GM23338 (cell line): ENCODE data around the gene PHLDB2. TPM values are rescaled to one million over a fixed set of nuclear protein-coding genes. Genes with fewer than 3 reads are reported as not detected.

Experiments used
- ATAC-seq: fragments of 200-7000 bp; cut with Tn5 transposase; 3 replicates; pipeline ENCODE4 v1.9.1; 2020
- DNase-seq: peaks from one replicate; pipeline ENCODE4 v3.0.0-alpha.2; 2015; ENCODE audit warnings: low spot score
- H2AFZ ChIP-seq: fragments of 200-600 bp; sonication (generic); 2 replicates; pipeline ENCODE4 v1.8.0; 2016; ENCODE audit warnings: antibody characterized with exemption, mild to moderate bottlenecking, moderate library complexity
- H3F3A ChIP-seq: fragments of 200-600 bp; sonication (generic); replicated peaks from 2 replicates; pipeline ENCODE4 v1.8.0; 2017; ENCODE audit warnings: antibody characterized with exemption, mixed run types, low read depth
- H3K27ac ChIP-seq: fragments of 200-600 bp; sonication (generic); 2 replicates; pipeline ENCODE4 v1.6.1; 2016; ENCODE audit warnings: low read depth
- H3K27me3 ChIP-seq: fragments of 200-600 bp; sonication (generic); 2 replicates; pipeline ENCODE4 v1.8.0; 2016; ENCODE audit warnings: mild to moderate bottlenecking, mixed run types, moderate library complexity; ENCODE audit not compliant: insufficient read depth
- H3K36me3 ChIP-seq: fragments of 200-600 bp; sonication (generic); 2 replicates; pipeline ENCODE4 v1.8.0; 2016; ENCODE audit warnings: mild to moderate bottlenecking; ENCODE audit not compliant: insufficient read depth
- H3K4me1 ChIP-seq: fragments of 200-600 bp; sonication (generic); 2 replicates; pipeline ENCODE4 v1.8.0; 2016; ENCODE audit warnings: mild to moderate bottlenecking, moderate library complexity; ENCODE audit not compliant: insufficient read depth
- H3K4me2 ChIP-seq: fragments of 200-600 bp; sonication (generic); 2 replicates; pipeline ENCODE4 v1.7.1; 2017; ENCODE audit warnings: mixed run types
- H3K4me3 ChIP-seq: fragments of 200-600 bp; sonication (generic); 2 replicates; pipeline ENCODE4 v1.6.1; 2016; ENCODE audit warnings: mixed run types
- H3K79me2 ChIP-seq: fragments of 200-600 bp; sonication (generic); replicated peaks from 2 replicates; pipeline ENCODE4 v1.8.0; 2017; ENCODE audit warnings: mild to moderate bottlenecking; ENCODE audit not compliant: insufficient read depth
- H3K9me2 ChIP-seq: fragments of 200-600 bp; sonication (generic); 2 replicates; pipeline ENCODE4 v1.8.0; 2017; ENCODE audit not compliant: insufficient read depth
- H4K20me1 ChIP-seq: fragments of 200-600 bp; sonication (generic); replicated peaks from 2 replicates; pipeline ENCODE4 v1.8.0; 2017; ENCODE audit warnings: mild to moderate bottlenecking; ENCODE audit not compliant: insufficient read depth
- H3K27ac Mint-ChIP-seq: 2 replicates; pipeline ENCODE4 v1.8.0; 2020; ENCODE audit warnings: inconsistent platforms, mild to moderate bottlenecking, moderate library complexity, mixed read lengths
- H3K27me3 Mint-ChIP-seq: 3 replicates; pipeline ENCODE4 v1.8.0; 2022; ENCODE audit warnings: low read depth, mild to moderate bottlenecking, moderate library complexity, mixed read lengths, inconsistent platforms; ENCODE audit not compliant: insufficient read depth, poor library complexity
- H3K36me3 Mint-ChIP-seq: 3 replicates; pipeline ENCODE4 v1.8.0; 2021; ENCODE audit warnings: low read depth, mild to moderate bottlenecking, inconsistent platforms, moderate library complexity, mixed read lengths
- H3K4me1 Mint-ChIP-seq: 3 replicates; pipeline ENCODE4 v1.8.0; 2020; ENCODE audit warnings: mild to moderate bottlenecking, inconsistent platforms, mixed read lengths
- H3K4me3 Mint-ChIP-seq: 3 replicates; pipeline ENCODE4 v1.8.0; 2021; ENCODE audit warnings: moderate library complexity, mild to moderate bottlenecking, inconsistent platforms, mixed read lengths
- H3K9me3 Mint-ChIP-seq: 3 replicates; pipeline ENCODE4 v1.8.0; 2020; ENCODE audit warnings: moderate library complexity, mild to moderate bottlenecking, inconsistent platforms, mixed read lengths
- CREB1 ChIP-seq: fragments of 250-450 bp; sonication (Bioruptor Pico); IDR thresholded peaks from 2 replicates; pipeline ENCODE4 v1.5.0; 2020; ENCODE audit warnings: low read depth, mild to moderate bottlenecking, moderate library complexity
- ETS1 ChIP-seq: IDR thresholded peaks from 2 replicates; pipeline ENCODE4 v1.6.1; 2016; ENCODE audit warnings: antibody characterized with exemption
- EZH2 ChIP-seq: fragments of 200-600 bp; sonication (generic); IDR thresholded peaks from one replicate; pipeline ENCODE4 v1.8.0; 2017; ENCODE audit warnings: antibody characterized with exemption, mild to moderate bottlenecking, low read depth; ENCODE audit not compliant: unreplicated experiment
- JUNB ChIP-seq: IDR thresholded peaks from one replicate; pipeline ENCODE4 v1.6.1; 2016; ENCODE audit warnings: antibody characterized with exemption; ENCODE audit not compliant: unreplicated experiment
- NANOG ChIP-seq: IDR thresholded peaks from 2 replicates; pipeline ENCODE4 v1.6.1; 2016; ENCODE audit warnings: antibody characterized with exemption, borderline replicate concordance
- POLR2AphosphoS5 ChIP-seq: IDR thresholded peaks from 2 replicates; pipeline ENCODE4 v1.6.1; 2016; ENCODE audit warnings: antibody characterized with exemption, low read depth
- STAT1 ChIP-seq: IDR thresholded peaks from one replicate; pipeline ENCODE4 v1.6.1; 2016; ENCODE audit warnings: antibody characterized with exemption; ENCODE audit not compliant: unreplicated experiment
- ZNF331 ChIP-seq: fragments of 250-450 bp; sonication (Bioruptor Pico); IDR thresholded peaks from 2 replicates; pipeline ENCODE4 v1.5.0; 2020; ENCODE audit warnings: low read depth, mild to moderate bottlenecking, moderate library complexity
- polyA plus RNA-seq: library from polyadenylated mRNA; unstranded; fragments of >200 nt; fragmentation: Nextera tagmentation; extraction: Ambion mirVana; gene quantifications from 2 replicates; pipeline ENCODE4 v1.2.1, GENCODE V29; 2016
- total RNA-seq: library from RNA; depleted of rRNA; stranded (reverse); fragments of >200 nt; shearing (Covaris generic); gene quantifications from 2 replicates; pipeline ENCODE4 v1.2.3, GENCODE V29; 2014
- TF ChIP-seq, protein P1 (sequence below): IDR thresholded peaks from one replicate; pipeline ENCODE4 v1.6.1; 2018; ENCODE audit warnings: antibody characterized with exemption; ENCODE audit not compliant: unreplicated experiment
- TF ChIP-seq, protein P2 (sequence below), 2 experiments: fragments of 200-600 bp in 1 of 2; sonication (generic) in 1 of 2; conservative IDR thresholded peaks; 2 replicates each; pipeline versions ENCODE4 v1.5.1 to v1.6.1; 2016 to 2017; ENCODE audit warnings: antibody characterized with exemption in 2 of 2, low read depth in 2 of 2, mild to moderate bottlenecking in 2 of 2, moderate library complexity in 1 of 2

PHLDB2 gene
- total and polyA plus RNA-seq, 2 experiments from 2014 or later, result 19.5 to 33.7 TPM

GRCh38 chr3:111851511-111851954, 7.5 kb upstream of the PHLDB2 start:
- Histone ChIP-seq H3K4me1 (no peaks in the 10 kb centered on the region), H3K9me2 (no peaks in the 10 kb centered on the region), H3K36me3 (no peaks in the 10 kb centered on the region), H2AFZ (no peak overlapping the region), H3K27ac (no peak overlapping the region), H3K4me3 (no peak overlapping the region), H4K20me1 (no peaks in the 10 kb centered on the region), H3K27me3 (no peaks in the 10 kb centered on the region), H3K79me2 (no peaks in the 10 kb centered on the region), H3K4me2 (no peak overlapping the region), H3F3A (no peaks in the 10 kb centered on the region)
- DNase-seq (no peak), ATAC-seq (no peak)
- Mint-ChIP-seq H3K27me3 (no peaks in the 10 kb centered on the region), H3K36me3 (no peaks in the 10 kb centered on the region), H3K27ac (no peak overlapping the region), H3K4me1 (peaks cover 31% of the 10 kb centered on the region), H3K4me3 (no peak overlapping the region), H3K9me3 (no peaks in the 10 kb centered on the region)
- TF ChIP-seq EZH2, result no peak
- TF ChIP-seq, protein P1, sequence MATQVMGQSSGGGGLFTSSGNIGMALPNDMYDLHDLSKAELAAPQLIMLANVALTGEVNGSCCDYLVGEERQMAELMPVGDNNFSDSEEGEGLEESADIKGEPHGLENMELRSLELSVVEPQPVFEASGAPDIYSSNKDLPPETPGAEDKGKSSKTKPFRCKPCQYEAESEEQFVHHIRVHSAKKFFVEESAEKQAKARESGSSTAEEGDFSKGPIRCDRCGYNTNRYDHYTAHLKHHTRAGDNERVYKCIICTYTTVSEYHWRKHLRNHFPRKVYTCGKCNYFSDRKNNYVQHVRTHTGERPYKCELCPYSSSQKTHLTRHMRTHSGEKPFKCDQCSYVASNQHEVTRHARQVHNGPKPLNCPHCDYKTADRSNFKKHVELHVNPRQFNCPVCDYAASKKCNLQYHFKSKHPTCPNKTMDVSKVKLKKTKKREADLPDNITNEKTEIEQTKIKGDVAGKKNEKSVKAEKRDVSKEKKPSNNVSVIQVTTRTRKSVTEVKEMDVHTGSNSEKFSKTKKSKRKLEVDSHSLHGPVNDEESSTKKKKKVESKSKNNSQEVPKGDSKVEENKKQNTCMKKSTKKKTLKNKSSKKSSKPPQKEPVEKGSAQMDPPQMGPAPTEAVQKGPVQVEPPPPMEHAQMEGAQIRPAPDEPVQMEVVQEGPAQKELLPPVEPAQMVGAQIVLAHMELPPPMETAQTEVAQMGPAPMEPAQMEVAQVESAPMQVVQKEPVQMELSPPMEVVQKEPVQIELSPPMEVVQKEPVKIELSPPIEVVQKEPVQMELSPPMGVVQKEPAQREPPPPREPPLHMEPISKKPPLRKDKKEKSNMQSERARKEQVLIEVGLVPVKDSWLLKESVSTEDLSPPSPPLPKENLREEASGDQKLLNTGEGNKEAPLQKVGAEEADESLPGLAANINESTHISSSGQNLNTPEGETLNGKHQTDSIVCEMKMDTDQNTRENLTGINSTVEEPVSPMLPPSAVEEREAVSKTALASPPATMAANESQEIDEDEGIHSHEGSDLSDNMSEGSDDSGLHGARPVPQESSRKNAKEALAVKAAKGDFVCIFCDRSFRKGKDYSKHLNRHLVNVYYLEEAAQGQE, result no peak
- TF ChIP-seq POLR2AphosphoS5, result no peak
- no peak for TF ChIP-seq STAT1

GRCh38 chr3:111852540-111852939, 6.5 kb upstream of the PHLDB2 start:
- Histone ChIP-seq H3K27ac (no peak overlapping the region), H3K4me1 (no peaks in the 10 kb centered on the region), H3K4me3 (no peak overlapping the region), H4K20me1 (no peaks in the 10 kb centered on the region), H3F3A (no peaks in the 10 kb centered on the region), H3K79me2 (no peaks in the 10 kb centered on the region), H3K36me3 (no peaks in the 10 kb centered on the region), H3K27me3 (peaks cover 4% of the 10 kb centered on the region; the same call in 1 of the 2 replicates), H3K4me2 (no peak overlapping the region), H2AFZ (no peak overlapping the region), H3K9me2 (no peaks in the 10 kb centered on the region)
- Mint-ChIP-seq H3K4me1 (peaks cover 27% of the 10 kb centered on the region), H3K4me3 (no peak overlapping the region), H3K36me3 (no peaks in the 10 kb centered on the region), H3K9me3 (no peaks in the 10 kb centered on the region), H3K27me3 (peaks cover 3% of the 10 kb centered on the region), H3K27ac (no peak overlapping the region)
- DNase-seq (no peak), ATAC-seq (no peak)
- TF ChIP-seq POLR2AphosphoS5, result no peak
- TF ChIP-seq, protein P1, result no peak
- TF ChIP-seq, protein P2, sequence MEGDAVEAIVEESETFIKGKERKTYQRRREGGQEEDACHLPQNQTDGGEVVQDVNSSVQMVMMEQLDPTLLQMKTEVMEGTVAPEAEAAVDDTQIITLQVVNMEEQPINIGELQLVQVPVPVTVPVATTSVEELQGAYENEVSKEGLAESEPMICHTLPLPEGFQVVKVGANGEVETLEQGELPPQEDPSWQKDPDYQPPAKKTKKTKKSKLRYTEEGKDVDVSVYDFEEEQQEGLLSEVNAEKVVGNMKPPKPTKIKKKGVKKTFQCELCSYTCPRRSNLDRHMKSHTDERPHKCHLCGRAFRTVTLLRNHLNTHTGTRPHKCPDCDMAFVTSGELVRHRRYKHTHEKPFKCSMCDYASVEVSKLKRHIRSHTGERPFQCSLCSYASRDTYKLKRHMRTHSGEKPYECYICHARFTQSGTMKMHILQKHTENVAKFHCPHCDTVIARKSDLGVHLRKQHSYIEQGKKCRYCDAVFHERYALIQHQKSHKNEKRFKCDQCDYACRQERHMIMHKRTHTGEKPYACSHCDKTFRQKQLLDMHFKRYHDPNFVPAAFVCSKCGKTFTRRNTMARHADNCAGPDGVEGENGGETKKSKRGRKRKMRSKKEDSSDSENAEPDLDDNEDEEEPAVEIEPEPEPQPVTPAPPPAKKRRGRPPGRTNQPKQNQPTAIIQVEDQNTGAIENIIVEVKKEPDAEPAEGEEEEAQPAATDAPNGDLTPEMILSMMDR (conservative IDR thresholded peaks at IDR 0.05; ENCODE audit: low read depth in 2 of 2), result no peak
- no peak for TF ChIP-seq CREB1
- TF ChIP-seq NANOG, result no peak
- no peak for TF ChIP-seq ETS1
- TF ChIP-seq ZNF331 (CRISPR knock-in tag), result no peak
- no peak for TF ChIP-seq JUNB
- no peak for TF ChIP-seq STAT1
